GM19023 (cell line): Measurements from ENCODE around the gene LINGO4.

Experiments used
- ATAC-seq: cut with Tn5 transposase; IDR thresholded peaks from one replicate; pipeline ENCODE4 v1.9.1; 2021; ENCODE audit warnings: mild to moderate bottlenecking, moderate library complexity; ENCODE audit not compliant: unreplicated experiment

Gene LINGO4

DNA sequence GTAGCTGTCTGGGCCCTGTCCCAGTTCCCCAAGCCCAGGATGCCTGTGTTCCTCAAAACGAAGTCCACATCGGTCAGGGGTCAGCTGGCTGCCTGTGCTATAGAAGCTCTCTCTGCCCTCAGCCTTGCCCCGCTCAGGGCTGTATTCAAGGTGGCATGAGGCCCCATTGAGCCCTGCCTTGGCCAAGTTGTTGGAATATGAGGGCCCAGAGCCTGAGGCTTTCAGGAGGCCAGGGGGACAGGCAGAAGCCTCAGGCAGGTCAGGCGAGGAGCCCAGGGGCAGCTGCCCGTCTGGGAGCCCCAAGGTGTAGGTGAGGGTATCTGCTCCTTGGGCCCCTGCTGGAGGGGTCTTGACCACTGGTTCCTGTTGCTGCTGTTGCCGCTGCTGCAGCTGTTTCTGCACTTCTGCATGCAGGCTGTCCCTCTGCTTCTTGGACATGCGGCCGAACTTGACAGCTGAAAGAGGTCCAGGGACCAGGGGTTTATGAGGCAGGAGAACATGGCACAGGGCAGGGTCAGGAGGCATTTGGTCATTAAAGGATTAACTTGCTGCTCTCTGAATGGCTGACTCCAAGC, 9.8 kb upstream of the LINGO4 start:
- no peak for ATAC-seq

DNA sequence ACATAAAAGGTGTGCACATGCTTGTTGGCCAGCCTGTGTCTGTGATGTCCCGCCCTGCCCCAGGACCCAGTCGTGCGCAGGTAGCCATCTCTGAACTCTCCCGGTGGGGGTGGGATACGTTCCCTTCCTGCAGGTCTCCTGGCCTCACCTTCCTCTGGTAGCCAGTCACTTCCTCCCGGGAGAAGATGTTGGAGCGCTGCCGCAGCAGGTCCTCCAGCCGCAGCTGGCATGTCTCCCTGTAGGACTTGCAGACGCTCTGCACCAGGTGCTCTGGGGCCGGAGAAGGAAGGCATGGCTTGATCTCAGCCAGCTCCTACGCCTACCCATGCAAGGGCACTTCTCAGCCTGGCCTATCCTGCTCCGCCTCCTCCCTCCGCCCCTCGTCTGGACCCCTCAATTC, 9.2 kb upstream of the LINGO4 start:
- ATAC-seq = no peak

DNA sequence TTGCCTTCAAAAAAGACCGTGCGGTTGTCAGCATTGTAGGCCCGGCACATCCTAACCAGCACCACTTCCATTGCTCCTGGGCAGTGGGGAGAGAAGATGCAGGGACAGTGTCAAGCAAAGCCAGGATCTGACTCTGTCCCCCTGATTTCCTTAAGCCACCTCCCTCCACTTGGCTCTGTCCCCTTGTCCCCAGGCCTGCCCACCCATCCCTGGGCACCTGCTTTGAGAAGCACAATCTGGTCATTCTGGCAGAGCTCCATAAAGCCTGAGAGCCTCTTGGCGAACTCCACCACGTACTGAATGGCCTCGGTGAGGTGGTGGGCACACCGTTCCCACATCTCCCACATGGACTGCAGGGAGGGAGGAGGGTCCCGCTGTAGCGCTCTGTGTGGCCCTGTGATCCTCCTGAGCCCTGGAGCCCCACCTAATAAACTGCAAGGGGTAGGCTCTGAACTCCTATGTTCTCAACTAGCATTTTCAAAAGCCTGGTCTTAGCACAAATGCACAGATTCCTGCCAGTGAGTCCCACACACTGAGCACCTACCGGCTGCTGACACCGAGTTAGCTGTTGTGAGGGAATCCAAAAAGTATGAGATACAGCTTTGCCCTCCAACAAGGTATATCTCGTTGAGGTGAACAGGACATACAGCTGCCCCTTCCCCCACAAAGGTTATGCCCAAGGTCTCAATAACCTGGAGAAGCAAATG, 8.2 kb upstream of the LINGO4 start:
- no peak for ATAC-seq

DNA sequence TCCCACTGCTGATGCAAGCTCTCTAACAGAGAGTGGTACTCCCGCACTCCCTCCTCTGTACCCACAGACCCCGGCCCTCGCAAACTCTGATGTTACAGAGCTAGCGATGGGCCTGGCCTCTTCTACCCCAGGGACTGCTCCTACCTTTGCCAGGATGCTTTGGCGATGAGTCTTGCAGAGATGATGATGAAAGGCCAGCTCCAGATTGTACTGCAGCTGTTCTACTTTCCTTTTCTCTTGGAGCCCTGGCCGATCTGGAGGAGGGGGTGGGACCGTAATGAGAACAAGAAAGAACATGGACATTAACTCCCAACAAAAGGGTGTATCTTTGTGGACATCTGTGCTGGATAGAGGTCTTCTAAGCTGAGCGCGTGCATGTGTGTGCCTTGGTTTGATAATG, 6.0 kb upstream of the LINGO4 start:
- ATAC-seq = no peak

DNA sequence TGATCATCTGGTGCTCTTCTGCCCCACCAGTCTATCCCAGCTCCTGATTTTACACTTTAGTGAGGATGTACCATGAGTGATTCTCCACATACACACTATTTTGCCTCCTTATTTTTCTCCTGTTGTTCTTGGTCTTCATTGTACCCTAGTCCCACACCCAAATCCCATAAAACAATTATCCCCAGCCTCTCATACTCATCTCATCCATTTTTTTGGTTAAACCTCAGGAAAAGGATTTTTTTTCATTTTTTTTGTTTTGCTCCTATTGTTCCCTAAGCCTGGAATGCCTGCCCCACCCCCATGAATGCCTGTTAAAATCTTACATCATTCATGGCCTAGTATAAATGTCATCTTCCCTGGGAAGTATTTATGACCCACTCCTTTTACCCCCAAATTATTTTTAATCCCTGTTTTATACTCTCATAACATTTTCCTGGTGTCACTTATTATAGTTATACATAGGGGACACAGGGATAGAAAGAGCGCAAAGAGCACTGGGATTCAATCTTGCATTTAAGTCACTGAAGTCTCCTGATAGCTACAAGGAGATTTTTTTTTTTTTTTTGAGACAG, 4.9 kb upstream of the LINGO4 start:
- no peak for ATAC-seq

DNA sequence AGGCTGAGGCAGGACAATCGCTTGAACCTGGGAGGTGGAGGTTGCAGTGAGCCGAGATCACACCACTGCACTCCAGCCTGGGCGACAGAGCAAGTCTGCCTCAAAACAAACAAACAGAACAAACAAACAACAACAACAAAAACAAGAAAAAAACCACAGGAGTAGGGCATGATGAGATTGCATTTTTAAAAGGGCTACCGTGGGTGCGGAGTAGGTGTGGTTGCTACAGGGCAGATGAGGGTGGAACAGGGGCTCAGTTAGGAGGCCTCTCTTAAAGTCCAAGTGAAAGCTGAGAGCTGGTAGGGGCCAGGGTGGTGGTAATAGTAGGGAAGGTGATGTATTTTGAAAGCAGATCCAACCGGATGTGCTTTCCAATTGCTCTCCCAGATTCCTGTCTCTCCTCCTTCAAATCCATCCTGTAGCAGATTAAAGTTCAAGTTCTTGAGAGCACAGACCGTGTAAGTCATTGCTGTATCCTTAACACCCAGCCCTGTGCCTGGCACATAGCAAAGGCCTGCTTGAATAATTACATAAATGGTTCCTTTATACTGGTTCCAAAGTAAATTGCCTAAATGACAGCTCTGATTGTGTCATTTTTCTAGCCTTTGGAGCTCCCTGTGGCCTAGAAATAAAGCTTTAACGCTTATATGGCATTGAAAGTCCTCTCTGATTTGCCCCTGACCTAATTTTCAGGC, 4.2 kb upstream of the LINGO4 start:
- no peak for ATAC-seq

DNA sequence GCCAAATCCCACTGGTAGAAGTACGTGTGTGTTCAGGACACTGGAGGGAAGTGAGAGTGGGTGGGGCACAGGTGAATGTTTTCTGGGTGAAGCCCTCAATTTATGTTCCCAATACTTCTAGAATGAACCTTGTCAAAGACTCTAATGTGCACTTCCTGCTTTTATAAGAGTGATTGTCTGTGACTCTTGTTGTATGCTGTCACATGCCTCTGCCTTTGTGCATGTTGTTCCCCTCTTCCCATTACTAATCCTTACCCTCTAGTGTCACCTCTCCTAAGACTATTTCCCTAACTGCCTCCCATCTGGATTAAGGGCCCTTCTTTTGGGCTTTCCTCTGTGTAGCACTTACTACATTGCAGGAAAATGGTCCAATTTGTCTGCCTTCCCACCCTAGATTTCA, 2.5 kb upstream of the LINGO4 start:
- ATAC-seq = no peak

DNA sequence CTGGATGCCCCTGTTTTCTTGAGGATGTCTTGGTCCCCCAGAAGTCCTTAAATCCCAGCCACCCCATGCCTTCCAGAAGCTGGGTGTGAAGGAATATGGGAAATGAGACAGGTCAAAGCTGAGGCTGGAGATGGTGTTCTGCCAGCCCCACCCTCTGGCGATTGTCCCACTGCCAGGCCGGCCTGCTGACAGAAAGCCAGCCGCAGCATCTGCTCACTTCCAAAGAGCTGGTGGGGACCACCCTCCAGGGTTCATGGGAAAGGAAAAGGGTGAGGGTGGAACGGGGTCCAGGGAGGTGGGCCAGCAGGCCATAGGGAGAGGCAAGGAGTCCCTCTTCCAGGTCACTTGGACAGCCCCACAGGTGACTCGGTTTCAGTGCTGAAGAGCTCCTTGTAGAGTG, 1.9 kb upstream of the LINGO4 start:
- no peak for ATAC-seq

DNA sequence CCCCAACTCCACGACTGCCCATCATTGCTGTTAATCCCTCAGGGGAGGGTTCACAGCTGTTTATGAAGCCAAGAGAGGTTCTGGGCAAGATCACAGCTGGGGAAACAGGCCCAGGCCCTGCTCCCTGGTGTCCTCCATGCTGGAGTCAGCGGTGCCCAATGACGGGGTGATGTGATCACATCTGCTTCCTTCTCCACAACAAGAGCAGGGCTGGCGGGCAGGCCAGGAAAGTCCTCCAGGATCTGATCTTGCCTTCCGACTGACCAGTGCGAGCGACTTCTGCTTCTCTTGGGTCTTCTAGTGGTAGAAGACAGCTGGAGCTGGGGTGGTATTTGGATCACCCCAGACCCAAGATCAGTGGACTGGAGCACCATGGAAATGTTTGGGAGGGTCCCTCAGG, 951 bp upstream of the LINGO4 start:
- no peak for ATAC-seq

DNA sequence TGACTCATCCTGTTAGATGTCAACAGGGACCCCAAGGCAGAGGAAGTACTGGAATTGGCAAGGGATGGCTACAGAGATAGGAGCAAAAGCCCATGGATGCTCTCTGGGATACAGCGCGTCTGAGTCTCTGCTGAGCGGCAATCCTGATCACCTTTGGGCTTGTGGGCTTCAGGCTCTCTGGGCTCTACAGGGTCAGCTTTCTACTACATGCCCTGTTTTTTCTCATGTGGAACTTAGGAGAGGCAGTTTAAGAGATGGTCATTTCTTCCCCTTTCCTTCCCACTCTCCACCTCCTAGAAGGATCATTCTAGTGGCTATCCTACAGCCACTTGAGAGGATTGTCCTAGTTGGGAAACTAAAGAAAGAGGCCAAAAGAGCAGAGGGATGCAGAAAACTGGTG, 1.3 kb downstream of the LINGO4 start:
- no peak for ATAC-seq

DNA sequence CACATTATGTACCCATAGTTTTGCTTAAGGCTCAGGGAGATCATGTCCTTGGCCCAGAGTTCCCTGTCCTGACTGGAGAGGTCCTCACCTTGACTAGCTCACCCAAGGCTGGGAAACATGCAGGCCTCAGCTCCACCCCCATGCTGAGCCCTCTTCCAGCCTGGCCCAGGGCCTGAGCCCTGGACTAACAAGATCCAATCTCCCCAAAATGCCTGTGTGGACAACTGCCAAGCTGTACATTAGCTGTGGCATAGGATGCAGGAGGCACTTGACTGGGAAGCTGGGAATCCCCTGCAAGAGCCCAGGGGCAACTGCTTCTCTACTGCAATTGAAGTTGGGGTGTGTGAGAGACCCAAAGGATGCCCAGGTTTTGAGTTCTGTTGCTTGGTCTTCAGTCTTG, 2.1 kb downstream of the LINGO4 start:
- no peak for ATAC-seq

DNA sequence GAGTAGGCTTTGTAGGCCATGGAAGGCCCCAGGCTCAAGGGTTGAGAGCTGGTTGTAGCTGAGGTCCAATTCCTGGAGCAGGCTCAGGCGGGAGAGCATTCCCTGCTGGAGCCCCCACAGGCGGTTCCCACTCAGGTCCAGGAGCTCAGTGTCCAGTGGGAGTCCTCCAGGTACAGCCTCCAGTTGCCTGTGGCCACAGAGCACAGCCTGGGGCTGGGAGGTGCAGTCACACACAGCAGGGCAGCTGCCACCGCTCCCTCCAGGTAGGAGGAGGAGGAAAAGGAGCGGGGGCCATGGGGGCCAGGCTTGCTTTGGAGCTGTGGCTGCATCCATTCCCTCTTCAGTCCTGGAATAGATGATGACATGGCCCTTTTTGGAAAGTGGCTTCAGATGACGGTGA, 2.8 kb downstream of the LINGO4 start:
- ATAC-seq = no peak

DNA sequence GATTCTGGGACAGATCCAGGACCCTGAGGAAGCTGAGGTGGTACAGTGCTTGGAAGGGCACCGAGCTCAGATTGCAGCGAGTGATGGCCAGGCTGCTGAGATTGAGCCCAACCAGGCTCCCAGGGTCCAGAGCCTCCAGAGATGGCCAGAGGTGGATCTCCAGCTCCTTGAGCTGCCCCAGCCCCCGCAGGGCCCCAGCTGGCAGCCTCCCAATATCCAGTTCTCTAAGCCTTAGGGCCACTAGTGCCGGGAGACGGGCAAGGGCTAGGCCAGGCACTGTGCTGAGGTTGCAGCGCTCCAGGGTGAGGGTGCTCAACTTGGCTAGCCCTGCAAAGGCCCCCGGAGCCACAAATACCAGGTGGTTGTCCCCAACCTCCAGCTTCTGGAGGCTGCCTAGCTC, 3.4 kb downstream of the LINGO4 start:
- ATAC-seq = no peak

DNA sequence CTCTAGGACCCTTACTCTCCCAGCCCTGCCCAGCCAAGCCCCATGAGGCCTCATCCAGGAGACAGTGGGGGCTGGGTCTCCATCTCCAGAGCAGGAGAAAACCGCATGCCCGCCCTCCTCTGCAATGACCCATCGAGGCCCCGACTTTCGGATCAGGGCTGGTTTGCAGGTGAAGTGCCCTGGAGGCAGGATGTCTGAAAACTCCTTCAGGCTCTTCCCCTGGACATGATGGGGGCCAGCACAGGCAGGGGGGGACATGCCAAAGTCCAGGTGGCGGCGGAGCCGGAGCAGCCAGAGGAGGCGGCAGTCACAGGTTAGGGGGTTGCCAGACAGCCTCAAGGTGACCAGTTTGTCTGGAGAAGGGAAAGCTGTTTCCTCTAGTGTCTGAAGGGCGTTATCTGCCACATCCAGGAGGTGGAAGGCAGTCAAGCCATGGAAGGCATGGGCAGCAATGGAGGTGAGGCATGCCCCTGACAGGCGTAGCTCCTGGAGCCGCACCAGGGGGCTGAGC, 3.9 kb downstream of the LINGO4 start:
- ATAC-seq = no peak

DNA sequence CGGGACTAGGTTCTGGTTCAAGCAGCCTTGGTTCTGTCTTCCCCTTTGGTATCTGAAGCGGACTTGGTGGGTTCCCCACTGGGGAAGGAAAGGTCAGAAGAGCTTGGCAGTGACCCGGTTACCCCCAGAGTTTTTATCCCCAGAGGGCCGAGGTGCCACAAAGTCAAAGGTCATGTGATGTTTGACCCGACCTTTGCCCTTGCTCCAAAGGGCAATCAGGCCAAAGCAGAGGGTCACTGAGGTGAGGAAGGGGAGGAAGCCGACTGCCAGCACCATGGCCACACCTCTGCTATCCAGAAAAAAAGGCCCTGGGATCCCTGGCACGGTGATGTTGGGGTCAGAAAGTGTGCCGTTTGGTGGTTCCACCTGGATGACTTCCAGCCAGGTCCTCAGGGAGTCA, 4.4 kb downstream of the LINGO4 start:
- no peak for ATAC-seq

DNA sequence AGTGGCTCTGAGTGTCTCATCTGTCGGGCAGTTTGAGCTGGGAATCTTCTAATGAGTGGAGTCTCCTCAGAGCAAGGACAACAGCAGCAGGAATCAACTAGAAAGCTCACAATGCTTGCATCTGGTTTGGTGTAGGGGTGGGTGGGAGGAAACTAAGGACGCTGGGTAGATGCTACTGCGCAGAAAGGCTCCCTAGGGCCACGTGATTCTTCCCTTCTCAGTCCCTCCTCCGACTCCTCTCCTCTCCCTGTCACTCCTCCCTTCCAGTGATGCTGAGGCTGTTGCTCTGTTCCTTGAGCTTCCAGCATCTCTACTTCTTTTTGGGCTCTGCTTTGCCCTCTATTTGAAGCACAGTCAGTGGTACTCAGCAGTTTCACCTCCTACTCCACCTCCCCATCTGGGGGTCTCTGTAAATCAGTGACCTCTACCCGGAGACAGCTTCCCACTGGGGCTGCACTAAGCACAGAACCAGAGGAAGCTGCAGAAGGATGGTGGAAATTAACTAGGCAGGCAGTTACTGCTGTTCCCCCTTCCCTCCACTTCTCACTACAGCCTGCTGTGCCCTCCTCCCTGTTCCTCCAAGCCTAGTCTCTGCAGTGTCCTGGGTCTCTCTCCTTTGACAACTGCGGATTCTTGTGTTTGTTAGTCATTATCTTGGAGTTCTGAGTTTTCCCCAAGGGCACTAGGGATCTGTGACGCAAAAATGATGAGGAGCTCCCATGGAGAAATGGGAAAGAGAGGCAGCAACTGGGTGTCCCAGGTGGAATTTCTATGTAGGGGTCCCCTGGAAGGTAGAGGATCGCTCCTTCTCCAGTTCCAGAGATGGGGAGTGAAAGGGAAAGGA, 5.8 kb downstream of the LINGO4 start:
- ATAC-seq = no peak

DNA sequence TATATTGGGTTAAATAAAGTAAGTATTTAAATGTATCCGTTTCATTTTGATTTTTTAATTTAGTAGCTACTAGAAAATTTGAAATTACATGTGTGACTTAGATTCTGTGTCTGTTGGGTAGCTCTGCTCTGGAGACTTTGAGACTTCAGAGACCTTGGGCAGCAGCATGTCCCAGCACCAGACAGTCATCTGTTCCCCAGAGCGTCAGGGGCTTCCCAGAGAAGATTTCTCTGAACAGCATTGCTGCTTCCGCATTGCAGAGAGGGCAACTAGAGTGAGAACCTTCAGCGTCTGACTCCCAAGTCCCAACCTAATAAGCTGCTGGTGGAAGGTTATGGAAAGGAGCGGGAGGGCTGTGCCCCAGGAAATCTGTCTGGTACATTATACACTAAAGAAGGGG, 6.6 kb downstream of the LINGO4 start:
- ATAC-seq = no peak

DNA sequence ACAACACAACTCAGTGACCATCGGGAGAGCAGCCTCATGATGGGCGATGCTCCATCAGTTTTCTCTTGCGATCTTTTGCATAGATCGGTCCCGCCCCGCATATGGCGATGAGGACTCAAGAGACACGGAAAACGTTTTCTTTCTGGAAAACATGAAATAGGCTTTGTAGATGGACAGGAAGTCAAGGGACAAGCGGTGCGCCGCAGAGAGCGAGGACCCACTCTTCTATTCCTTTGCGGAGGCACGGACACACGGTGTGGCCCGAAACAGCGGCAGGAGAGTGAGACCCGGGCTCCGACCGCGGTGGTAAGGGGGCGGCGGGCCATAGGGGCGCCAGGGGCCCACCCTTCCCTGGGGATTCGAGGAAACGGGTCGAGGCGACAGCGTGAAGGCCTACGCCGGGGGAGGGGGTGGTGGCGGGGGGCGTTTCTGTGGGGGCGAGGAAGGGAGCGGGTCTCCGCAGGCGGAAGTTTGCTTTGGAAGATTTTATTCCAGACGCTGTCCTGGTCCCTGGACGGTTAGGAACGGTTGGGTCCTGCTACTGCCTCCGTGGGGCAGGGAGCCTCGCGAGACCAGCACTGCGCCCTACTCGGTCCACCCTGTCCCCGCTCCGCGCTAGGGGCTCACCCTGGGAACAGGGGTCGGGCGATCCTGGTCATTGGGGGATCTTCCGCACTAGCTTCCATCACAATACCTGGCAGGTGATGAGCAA, 14.1 kb downstream of the LINGO4 start:
- ATAC-seq = no peak

DNA sequence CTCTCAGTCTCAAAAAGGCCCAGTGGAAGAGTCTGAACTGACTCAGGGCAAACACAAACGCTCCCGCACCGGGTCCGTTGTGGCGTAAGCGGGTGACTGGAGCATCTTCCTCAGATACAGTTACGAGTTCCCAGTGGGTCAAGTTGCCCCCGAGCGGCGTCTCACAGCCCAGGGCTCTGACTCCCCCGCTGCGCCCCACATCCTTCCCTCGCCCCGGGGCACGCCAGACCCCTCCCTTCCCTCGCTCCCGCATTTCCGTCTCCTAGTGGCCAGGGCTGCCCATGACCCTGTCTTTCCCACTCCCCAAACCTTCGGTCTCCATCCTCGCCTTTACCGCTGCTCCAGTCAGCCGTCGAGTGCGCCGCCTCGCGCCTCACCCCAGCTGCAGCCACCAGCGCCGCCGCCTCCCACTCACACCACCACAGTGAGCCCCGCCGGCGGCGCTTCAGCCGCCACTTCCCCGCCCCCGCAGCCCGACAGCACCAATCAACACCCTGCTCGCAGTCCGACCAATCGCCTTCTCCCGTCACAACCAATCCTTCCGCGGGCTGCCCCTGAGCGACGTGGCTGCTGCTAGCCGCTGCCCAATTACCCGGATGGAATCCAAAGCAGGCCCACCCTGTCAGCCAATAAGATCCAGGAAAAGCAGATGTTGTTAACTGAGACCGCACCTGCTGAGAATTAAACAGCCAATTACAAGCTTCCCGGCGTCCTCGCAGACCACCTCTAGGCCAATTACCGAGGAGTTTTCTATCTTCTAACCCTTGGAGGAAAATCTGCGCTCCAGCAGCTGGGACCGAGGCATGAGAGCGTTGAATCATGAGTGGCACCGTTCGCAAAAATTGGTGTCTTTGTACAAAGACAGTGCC, 14.9 kb downstream of the LINGO4 start, which contains the start of gene TDRKH:
TSS of gene TDRKH (minus strand) at position 430 of the 869 bp plus-strand sequence. CDS start 7,478 bp downstream, outside the sequence.
- ATAC-seq = peak; percentile 98
